ENCODE measurements around the gene TENM3.
A peak's percentile ranks its signal among the peaks of the same experiment; 100 is the strongest.

The TENM3 gene

DNA sequence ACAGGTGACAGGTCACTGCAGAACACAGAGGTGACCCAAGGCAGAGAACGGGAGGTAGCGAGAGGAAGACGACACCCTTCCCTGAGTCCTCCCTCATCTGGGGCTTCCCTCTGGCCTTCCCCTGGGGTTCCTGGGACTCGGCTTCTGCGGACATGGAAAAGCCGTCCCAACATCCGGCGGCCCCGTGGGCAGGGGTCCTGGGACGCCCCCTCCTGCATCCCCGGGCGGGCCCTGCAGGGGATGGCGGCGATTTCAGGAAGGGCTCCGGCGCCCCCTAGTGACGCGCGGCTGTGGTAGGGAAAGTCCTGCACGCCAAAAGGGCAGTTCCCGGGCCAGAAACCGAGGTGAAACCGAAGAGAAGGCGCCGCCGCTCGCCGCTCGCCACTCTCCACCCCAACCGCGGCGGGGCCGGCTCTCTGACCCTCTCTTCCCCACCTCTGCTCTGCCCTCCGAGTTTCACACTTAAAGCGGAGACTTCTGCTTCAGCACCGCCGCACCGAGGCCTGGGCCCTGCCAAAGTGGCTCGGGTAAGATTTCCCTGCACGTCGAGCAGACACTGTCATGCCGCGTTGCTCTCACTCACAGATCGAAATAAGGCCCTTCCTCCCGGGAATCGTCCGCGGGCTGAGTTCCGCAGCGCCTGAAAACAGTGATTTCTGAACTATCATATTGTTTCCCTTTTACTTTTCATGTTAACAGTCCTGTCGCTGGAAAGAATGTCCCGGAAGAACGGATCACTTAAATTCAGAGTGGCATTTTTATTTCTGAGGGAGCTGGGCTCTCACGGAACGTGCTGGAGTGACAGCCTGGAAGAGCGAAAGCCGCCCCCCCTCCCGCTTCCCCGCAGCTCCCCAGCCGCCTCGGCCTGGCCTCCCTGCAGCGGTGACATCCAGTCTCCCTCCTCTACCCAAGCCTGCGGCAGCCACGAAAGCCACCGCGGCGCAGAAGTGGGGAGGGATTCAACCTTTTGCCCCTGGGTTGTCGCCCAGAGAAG, 563.4 kb downstream of the TENM3 start:
- Histone ChIP-seq H3K9ac (ENCODE audit: low read length) (peak overlapping the region; percentile 74), H3K4me1 (ENCODE audit: low read length) (peaks cover 12% of the 10 kb centered on the region), H3K36me3 (replicated peaks; ENCODE audit: insufficient read depth, low read length) (no peaks in the 10 kb centered on the region), H3K79me2 (ENCODE audit: low read length) (no peaks in the 10 kb centered on the region), H3K4me2 (ENCODE audit: low read depth, low read length) (peak overlapping the region; percentile 92), H3F3A (ENCODE audit: insufficient read depth, low read length) (peaks cover 10% of the 10 kb centered on the region), H3K4me3 (ENCODE audit: low read length) (peak overlapping the region; percentile 75), H3K27me3 (replicated peaks; ENCODE audit: insufficient read depth, low read length) (no peaks in the 10 kb centered on the region), H3K9me3 (replicated peaks; ENCODE audit: insufficient read depth, low read length) (no peaks in the 10 kb centered on the region), H3K27ac (ENCODE audit: low read length) (peak overlapping the region; percentile 82), H2AFZ (ENCODE audit: low read length) (peak overlapping the region; percentile 93), H4K20me1 (ENCODE audit: insufficient read depth, low read length) (no peaks in the 10 kb centered on the region), H3K9me2 (replicated peaks; ENCODE audit: insufficient read depth, low read length) (no peaks in the 10 kb centered on the region)
- DNase-seq = peak; percentile 85
- TF ChIP-seq, protein P1, sequence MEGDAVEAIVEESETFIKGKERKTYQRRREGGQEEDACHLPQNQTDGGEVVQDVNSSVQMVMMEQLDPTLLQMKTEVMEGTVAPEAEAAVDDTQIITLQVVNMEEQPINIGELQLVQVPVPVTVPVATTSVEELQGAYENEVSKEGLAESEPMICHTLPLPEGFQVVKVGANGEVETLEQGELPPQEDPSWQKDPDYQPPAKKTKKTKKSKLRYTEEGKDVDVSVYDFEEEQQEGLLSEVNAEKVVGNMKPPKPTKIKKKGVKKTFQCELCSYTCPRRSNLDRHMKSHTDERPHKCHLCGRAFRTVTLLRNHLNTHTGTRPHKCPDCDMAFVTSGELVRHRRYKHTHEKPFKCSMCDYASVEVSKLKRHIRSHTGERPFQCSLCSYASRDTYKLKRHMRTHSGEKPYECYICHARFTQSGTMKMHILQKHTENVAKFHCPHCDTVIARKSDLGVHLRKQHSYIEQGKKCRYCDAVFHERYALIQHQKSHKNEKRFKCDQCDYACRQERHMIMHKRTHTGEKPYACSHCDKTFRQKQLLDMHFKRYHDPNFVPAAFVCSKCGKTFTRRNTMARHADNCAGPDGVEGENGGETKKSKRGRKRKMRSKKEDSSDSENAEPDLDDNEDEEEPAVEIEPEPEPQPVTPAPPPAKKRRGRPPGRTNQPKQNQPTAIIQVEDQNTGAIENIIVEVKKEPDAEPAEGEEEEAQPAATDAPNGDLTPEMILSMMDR (IDR thresholded peaks at IDR 0.05; ENCODE audit: low read length) = peak; percentile 87
- TF ChIP-seq EZH2 (optimal IDR thresholded peaks at IDR 0.05; ENCODE audit: low read depth, low read length) (no peak), EZH2phosphoT487 (IDR thresholded peaks at IDR 0.05; ENCODE audit: low read length) (no peak)

DNA sequence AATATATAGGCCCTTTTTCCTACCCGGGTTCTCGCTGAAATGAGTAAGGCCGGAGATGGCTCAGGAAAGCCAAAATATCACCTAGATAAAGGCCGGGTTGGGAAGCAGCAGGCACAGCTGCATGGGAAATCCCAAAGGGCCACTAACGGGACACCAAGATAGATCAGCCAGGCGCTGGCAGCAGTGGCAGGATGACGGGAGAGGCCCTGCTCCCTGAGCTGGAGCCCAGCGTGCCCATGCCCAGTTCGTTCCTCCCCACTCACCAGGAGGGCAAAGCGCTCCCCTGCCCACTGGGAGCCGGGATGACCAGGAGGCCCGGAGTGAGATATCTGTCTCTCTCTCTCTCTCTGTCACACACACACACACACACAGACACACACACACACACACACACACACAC, 564.1 kb downstream of the TENM3 start:
- Histone ChIP-seq H3K4me2 (ENCODE audit: low read depth, low read length) (peak overlapping the region; percentile 92), H3F3A (ENCODE audit: insufficient read depth, low read length) (peaks cover 10% of the 10 kb centered on the region), H3K9me3 (replicated peaks; ENCODE audit: insufficient read depth, low read length) (no peaks in the 10 kb centered on the region), H3K4me3 (ENCODE audit: low read length) (peak overlapping the region; percentile 75), H3K79me2 (ENCODE audit: low read length) (no peaks in the 10 kb centered on the region), H3K27ac (ENCODE audit: low read length) (peak overlapping the region; percentile 82; the same call in 1 of the 2 replicates), H3K9me2 (replicated peaks; ENCODE audit: insufficient read depth, low read length) (no peaks in the 10 kb centered on the region), H3K27me3 (replicated peaks; ENCODE audit: insufficient read depth, low read length) (no peaks in the 10 kb centered on the region), H2AFZ (ENCODE audit: low read length) (peak overlapping the region; percentile 93), H3K4me1 (ENCODE audit: low read length) (peaks cover 12% of the 10 kb centered on the region), H3K9ac (ENCODE audit: low read length) (no peak overlapping the region; the same call in 1 of the 2 replicates), H4K20me1 (ENCODE audit: insufficient read depth, low read length) (no peaks in the 10 kb centered on the region), H3K36me3 (replicated peaks; ENCODE audit: insufficient read depth, low read length) (no peaks in the 10 kb centered on the region)
- TF ChIP-seq EZH2phosphoT487 (IDR thresholded peaks at IDR 0.05; ENCODE audit: low read length) (no peak), EZH2 (optimal IDR thresholded peaks at IDR 0.05; ENCODE audit: low read depth, low read length) (no peak)
- TF ChIP-seq, protein P1 (IDR thresholded peaks at IDR 0.05; ENCODE audit: low read length) = no peak
- DNase-seq = no peak

DNA sequence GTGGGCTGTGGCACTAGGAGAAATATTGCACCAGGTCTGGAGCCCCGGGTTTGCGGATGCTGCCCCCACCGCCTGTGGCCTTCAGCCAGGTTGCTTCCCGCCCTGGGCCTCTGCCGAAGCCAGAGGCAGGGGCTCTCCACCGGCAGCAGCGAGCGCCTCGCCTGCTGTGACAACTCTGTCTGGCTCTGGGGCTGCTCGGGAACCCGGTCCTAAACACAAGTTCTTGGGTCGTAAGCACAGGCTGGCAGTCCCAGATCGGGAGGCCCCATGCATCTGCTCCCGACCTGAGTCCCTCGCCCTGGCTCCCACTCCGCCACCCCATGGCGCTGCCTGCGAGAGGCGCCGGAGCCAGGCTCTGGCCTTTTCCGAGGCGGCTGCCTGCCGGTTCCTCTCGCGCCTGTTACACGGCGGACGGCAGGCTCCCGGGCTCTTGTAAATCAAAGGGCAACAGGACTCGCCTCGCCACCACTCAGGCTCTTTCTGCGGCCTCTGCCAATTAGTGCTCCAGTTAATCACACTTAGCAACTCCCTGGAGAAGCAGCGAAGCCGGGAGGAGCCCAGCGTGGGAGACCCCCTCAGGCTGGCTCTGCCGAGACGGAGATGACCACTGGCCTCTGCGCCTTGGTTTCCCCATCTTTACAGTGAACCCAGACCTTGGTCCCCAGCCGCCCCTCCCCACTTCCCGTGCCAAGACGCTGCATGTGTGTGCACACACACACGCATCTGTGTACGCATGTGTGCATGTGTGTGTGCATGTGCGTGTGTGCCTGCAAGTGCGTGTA, 564.8 kb downstream of the TENM3 start:
- H3K4me3 ChIP-seq (ENCODE audit: low read length) = no peak overlapping the region
- H3K27ac ChIP-seq (ENCODE audit: low read length) = no peak overlapping the region
- H2AFZ ChIP-seq (ENCODE audit: low read length) = no peak overlapping the region
- peaks cover 12% of the 10 kb centered on the region for H3K4me1 ChIP-seq (ENCODE audit: low read length)
- no peaks in the 10 kb centered on the region for H3K9me2 ChIP-seq (replicated peaks; ENCODE audit: insufficient read depth, low read length)
- H3K36me3 ChIP-seq (replicated peaks; ENCODE audit: insufficient read depth, low read length) = no peaks in the 10 kb centered on the region
- H3K9ac ChIP-seq (ENCODE audit: low read length) = no peak overlapping the region
- no peaks in the 10 kb centered on the region for H4K20me1 ChIP-seq (ENCODE audit: insufficient read depth, low read length)
- no peak for TF ChIP-seq EZH2phosphoT487 (IDR thresholded peaks at IDR 0.05; ENCODE audit: low read length)
- TF ChIP-seq EZH2 (optimal IDR thresholded peaks at IDR 0.05; ENCODE audit: low read depth, low read length) = no peak
- TF ChIP-seq, protein P1 (IDR thresholded peaks at IDR 0.05; ENCODE audit: low read length) = no peak
- no peaks in the 10 kb centered on the region for H3K79me2 ChIP-seq (ENCODE audit: low read length)
- peaks cover 10% of the 10 kb centered on the region for H3F3A ChIP-seq (ENCODE audit: insufficient read depth, low read length)
- no peaks in the 10 kb centered on the region for H3K27me3 ChIP-seq (replicated peaks; ENCODE audit: insufficient read depth, low read length)
- DNase-seq = no peak
- H3K4me2 ChIP-seq (ENCODE audit: low read depth, low read length) = no peak overlapping the region
- H3K9me3 ChIP-seq (replicated peaks; ENCODE audit: insufficient read depth, low read length) = no peaks in the 10 kb centered on the region

Measured in MM.1S (cell line).